KOPT-K1 (cell line): Measurements from ENCODE around the gene PLEKHA3.

Experiments
- H3K27ac ChIP-seq: fragments of 200-600 bp; sonication (generic); 2 replicates; pipeline ENCODE4 v1.5.1; 2016; ENCODE audit warnings: antibody characterized with exemption, mild to moderate bottlenecking, low read depth, low read length; ENCODE audit not compliant: poor library complexity, severe bottlenecking
- H3K36me3 ChIP-seq: fragments of 200-600 bp; sonication (generic); 2 replicates; pipeline ENCODE4 v1.5.1; 2017; ENCODE audit warnings: antibody characterized with exemption, mild to moderate bottlenecking, low read length, moderate library complexity; ENCODE audit not compliant: insufficient read depth
- H3K9me3 ChIP-seq: fragments of 200-600 bp; sonication (generic); 2 replicates; pipeline ENCODE4 v1.5.1; 2017; ENCODE audit warnings: antibody characterized with exemption, low read length, mild to moderate bottlenecking; ENCODE audit not compliant: insufficient read depth, poor library complexity, severe bottlenecking

Gene PLEKHA3

GRCh38 chr2:178473931-178474330 lies 6.3 kb upstream of the PLEKHA3 start:
- no peaks in the 10 kb centered on the region for H3K9me3 ChIP-seq

GRCh38 chr2:178474560-178474959 lies 5.7 kb upstream of the PLEKHA3 start:
- no peak overlapping the region for H3K27ac ChIP-seq
- no peaks in the 10 kb centered on the region for H3K9me3 ChIP-seq
- no peaks in the 10 kb centered on the region; the same call in 1 of the 2 replicates for H3K36me3 ChIP-seq

More at GRCh38 chr2:178473931-178474330, 6.3 kb upstream of the PLEKHA3 start:
- Histone ChIP-seq H3K27ac (no peak overlapping the region), H3K36me3 (no peaks in the 10 kb centered on the region; the same call in 1 of the 2 replicates)

- Histone ChIP-seq H3K9me3 (no peaks in the 10 kb centered on the region), H3K27ac (no peak overlapping the region), H3K36me3 (no peaks in the 10 kb centered on the region)
Observed at GRCh38 chr2:178476477-178476876, 3.8 kb upstream of the PLEKHA3 start.

- Histone ChIP-seq H3K9me3 (no peaks in the 10 kb centered on the region), H3K36me3 (no peaks in the 10 kb centered on the region), H3K27ac (peak overlapping the region; percentile 69)
Observed at GRCh38 chr2:178477443-178478129, 2.7 kb upstream of the PLEKHA3 start.

- H3K9me3 ChIP-seq = no peaks in the 10 kb centered on the region
- peak overlapping the region; percentile 69 for H3K27ac ChIP-seq
Observed at GRCh38 chr2:178478130-178478438, 2.2 kb upstream of the PLEKHA3 start.

GRCh38 chr2:178478439-178479274 lies 1.6 kb upstream of the PLEKHA3 start, which contains the start of gene FKBP7:
Gene FKBP7 (minus strand): TSS chr2:178478600. CDS start chr2:178478499, 101 bp downstream.
- no peaks in the 10 kb centered on the region for H3K9me3 ChIP-seq
- H3K36me3 ChIP-seq = no peaks in the 10 kb centered on the region
- peak within 1 kb of the TSS; percentile 69 for H3K27ac ChIP-seq

More at GRCh38 chr2:178478130-178478438, 2.2 kb upstream of the PLEKHA3 start:
- no peaks in the 10 kb centered on the region for H3K36me3 ChIP-seq

GRCh38 chr2:178479275-178479616 lies 1.0 kb upstream of the PLEKHA3 start:
- Histone ChIP-seq H3K36me3 (no peaks in the 10 kb centered on the region), H3K27ac (peak overlapping the region; percentile 69)

GRCh38 chr2:178479758-178480226 lies 465 bp upstream of the PLEKHA3 start:
- Histone ChIP-seq H3K36me3 (no peaks in the 10 kb centered on the region), H3K27ac (peak overlapping the region; percentile 64), H3K9me3 (no peaks in the 10 kb centered on the region)

More at GRCh38 chr2:178479275-178479616, 1.0 kb upstream of the PLEKHA3 start:
- no peaks in the 10 kb centered on the region for H3K9me3 ChIP-seq

GRCh38 chr2:178482437-178482836 lies 2.2 kb downstream of the PLEKHA3 start:
- Histone ChIP-seq H3K36me3 (peaks cover 14% of the 10 kb centered on the region; the same call in 1 of the 2 replicates), H3K9me3 (no peaks in the 10 kb centered on the region), H3K27ac (no peak overlapping the region)

- Histone ChIP-seq H3K27ac (no peak overlapping the region), H3K9me3 (no peaks in the 10 kb centered on the region), H3K36me3 (peaks cover 34% of the 10 kb centered on the region)
Observed at GRCh38 chr2:178484245-178485041, 4.2 kb downstream of the PLEKHA3 start.

- Histone ChIP-seq H3K36me3 (peaks cover 43% of the 10 kb centered on the region), H3K9me3 (no peaks in the 10 kb centered on the region), H3K27ac (no peak overlapping the region)
Observed at GRCh38 chr2:178485356-178485755, 5.1 kb downstream of the PLEKHA3 start.

- H3K9me3 ChIP-seq = no peaks in the 10 kb centered on the region
- H3K36me3 ChIP-seq = peaks cover 98% of the 10 kb centered on the region
- no peak overlapping the region for H3K27ac ChIP-seq
Observed at GRCh38 chr2:178491612-178492011, 11.4 kb downstream of the PLEKHA3 start.

- Histone ChIP-seq H3K9me3 (no peaks in the 10 kb centered on the region), H3K27ac (no peak overlapping the region), H3K36me3 (peaks cover 91% of the 10 kb centered on the region)
Observed at GRCh38 chr2:178496049-178496448, 15.8 kb downstream of the PLEKHA3 start.

GRCh38 chr2:178498137-178498536 lies 17.9 kb downstream of the PLEKHA3 start:
- Histone ChIP-seq H3K27ac (no peak overlapping the region), H3K9me3 (no peaks in the 10 kb centered on the region), H3K36me3 (peaks cover 92% of the 10 kb centered on the region)

- Histone ChIP-seq H3K27ac (no peak overlapping the region), H3K9me3 (no peaks in the 10 kb centered on the region), H3K36me3 (peaks cover 93% of the 10 kb centered on the region)
Observed at GRCh38 chr2:178499640-178500039, 19.4 kb downstream of the PLEKHA3 start.
